SK-N-SH treated with all-trans-retinoic acid at 6 μM for 48 hours (cell line): ENCODE data around the gene CSF3R.

Experiments used
- ATAC-seq: fragments of 200-7000 bp; cut with Tn5 transposase; 3 replicates; pipeline ENCODE4 v1.9.1; 2020; ENCODE audit warnings: mild to moderate bottlenecking, moderate library complexity
- ARNTL ChIP-seq: fragments of 450-650 bp; formaldehyde crosslinking; IDR thresholded peaks from 2 replicates; pipeline ENCODE4 v1.5.0; 2020; ENCODE audit warnings: low read depth, mild to moderate bottlenecking, moderate library complexity, borderline replicate concordance
- BACH2 ChIP-seq: fragments of 250-450 bp; sonication (Bioruptor Pico); IDR thresholded peaks from 2 replicates; pipeline ENCODE4 v1.9.0; 2021; ENCODE audit warnings: mild to moderate bottlenecking, borderline replicate concordance
- CREB5 ChIP-seq: fragments of 250-450 bp; sonication (Bioruptor Pico); IDR thresholded peaks from 2 replicates; pipeline ENCODE4 v1.5.1; 2020; ENCODE audit warnings: low read depth, mild to moderate bottlenecking, moderate library complexity
- CSDC2 ChIP-seq: fragments of 250-450 bp; sonication (Bioruptor Pico); IDR thresholded peaks from 2 replicates; pipeline ENCODE4 v1.5.0; 2020; ENCODE audit warnings: mild to moderate bottlenecking, moderate library complexity
- CSRNP3 ChIP-seq: fragments of 250-450 bp; sonication (Bioruptor Pico); IDR thresholded peaks from 2 replicates; pipeline ENCODE4 v1.5.1; 2021; ENCODE audit warnings: mild to moderate bottlenecking, moderate library complexity
- ESRRG ChIP-seq: fragments of 250-450 bp; sonication (Bioruptor Pico); IDR thresholded peaks from 2 replicates; pipeline ENCODE4 v1.6.1; 2021; ENCODE audit warnings: mild to moderate bottlenecking
- GLIS3 ChIP-seq: fragments of 250-450 bp; sonication (Bioruptor Pico); IDR thresholded peaks from 2 replicates; pipeline ENCODE4 v1.5.0; 2020; ENCODE audit warnings: mild to moderate bottlenecking, moderate library complexity
- ISL1 ChIP-seq: fragments of 250-450 bp; sonication (Bioruptor Pico); IDR thresholded peaks from 2 replicates; pipeline ENCODE4 v2.1.2; 2022; ENCODE audit warnings: mild to moderate bottlenecking, moderate library complexity
- OSR1 ChIP-seq: fragments of 250-450 bp; sonication (Bioruptor Pico); IDR thresholded peaks from 2 replicates; pipeline ENCODE4 v1.8.0; 2022; ENCODE audit warnings: moderate library complexity, mild to moderate bottlenecking, inconsistent platforms
- POU6F1 ChIP-seq: fragments of 250-450 bp; sonication (Bioruptor Pico); IDR thresholded peaks from 2 replicates; pipeline ENCODE4 v1.8.0; 2021; ENCODE audit warnings: low read depth, mild to moderate bottlenecking, moderate library complexity, borderline replicate concordance
- PPARA ChIP-seq: fragments of 250-450 bp; sonication (Bioruptor Pico); IDR thresholded peaks from 2 replicates; pipeline ENCODE4 v1.5.0; 2020; ENCODE audit warnings: mild to moderate bottlenecking, borderline replicate concordance
- RARB ChIP-seq: fragments of 250-450 bp; sonication (Bioruptor Pico); IDR thresholded peaks from 2 replicates; pipeline ENCODE4 v1.8.0; 2021; ENCODE audit warnings: mild to moderate bottlenecking, moderate library complexity
- SNAI2 ChIP-seq: fragments of 250-450 bp; sonication (Bioruptor Pico); IDR thresholded peaks from 2 replicates; pipeline ENCODE4 v1.5.0; 2020; ENCODE audit warnings: mild to moderate bottlenecking, moderate library complexity
- TCF4 ChIP-seq: fragments of 250-450 bp; sonication (Bioruptor Pico); IDR thresholded peaks from 2 replicates; pipeline ENCODE4 v1.8.0; 2021; ENCODE audit warnings: mild to moderate bottlenecking, moderate library complexity, borderline replicate concordance
- TOX ChIP-seq: fragments of 250-450 bp; sonication (Bioruptor Pico); IDR thresholded peaks from 2 replicates; pipeline ENCODE4 v1.8.0; 2021; ENCODE audit warnings: mild to moderate bottlenecking, moderate library complexity, borderline replicate concordance
- TSHZ2 ChIP-seq: fragments of 250-450 bp; sonication (Bioruptor Pico); IDR thresholded peaks from 2 replicates; pipeline ENCODE4 v1.5.0; 2020; ENCODE audit warnings: mild to moderate bottlenecking, moderate library complexity
- ZC3H10 ChIP-seq: fragments of 250-450 bp; sonication (Bioruptor Pico); IDR thresholded peaks from 2 replicates; pipeline ENCODE4 v1.5.1; 2021; ENCODE audit warnings: mild to moderate bottlenecking, moderate library complexity
- ZFP3 ChIP-seq: fragments of 250-450 bp; sonication (Bioruptor Pico); IDR thresholded peaks from 2 replicates; pipeline ENCODE4 v1.5.0; 2020; ENCODE audit warnings: mild to moderate bottlenecking, moderate library complexity
- ZFP30 ChIP-seq: fragments of 450-650 bp; formaldehyde crosslinking; IDR thresholded peaks from 2 replicates; pipeline ENCODE4 v1.5.0; 2022; ENCODE audit warnings: mild to moderate bottlenecking, moderate library complexity
- ZNF565 ChIP-seq: fragments of 450-650 bp; formaldehyde crosslinking; conservative IDR thresholded peaks from 2 replicates; pipeline ENCODE4 v1.5.0; 2020; ENCODE audit warnings: low read depth, mild to moderate bottlenecking, moderate library complexity
- ZNF70 ChIP-seq: fragments of 450-650 bp; formaldehyde crosslinking; IDR thresholded peaks from 2 replicates; pipeline ENCODE4 v1.5.0; 2020; ENCODE audit warnings: mild to moderate bottlenecking, moderate library complexity
- ZNF8 ChIP-seq: fragments of 450-650 bp; formaldehyde crosslinking; IDR thresholded peaks from 2 replicates; pipeline ENCODE4 v1.5.0; 2020; ENCODE audit warnings: mild to moderate bottlenecking, moderate library complexity

The CSF3R gene

GRCh38 chr1:36446271-36446670, 36.4 kb downstream of the CSF3R start:
- no peak for ATAC-seq
- TF ChIP-seq OSR1 (no peak), RARB (CRISPR knock-in tag) (no peak), PPARA (CRISPR knock-in tag) (no peak), ZFP3 (no peak), SNAI2 (CRISPR knock-in tag) (no peak), CREB5 (CRISPR knock-in tag) (no peak), TOX (CRISPR knock-in tag) (no peak), ZFP30 (CRISPR knock-in tag) (no peak), GLIS3 (CRISPR knock-in tag) (no peak), ZNF70 (no peak), POU6F1 (CRISPR knock-in tag) (no peak), ZNF565 (CRISPR knock-in tag) (no peak), TSHZ2 (CRISPR knock-in tag) (no peak), CSRNP3 (CRISPR knock-in tag) (no peak), ZNF8 (CRISPR knock-in tag) (no peak)

GRCh38 chr1:36443297-36443696, 39.4 kb downstream of the CSF3R start:
- no peak for TF ChIP-seq ESRRG
- no peak for TF ChIP-seq ZNF70
- no peak for TF ChIP-seq ZFP30 (CRISPR knock-in tag)
- TF ChIP-seq BACH2 (CRISPR knock-in tag): no peak
- TF ChIP-seq SNAI2 (CRISPR knock-in tag): no peak
- no peak for ATAC-seq

- ATAC-seq: no peak
- TF ChIP-seq GLIS3 (CRISPR knock-in tag) (no peak), ZNF8 (CRISPR knock-in tag) (no peak), SNAI2 (CRISPR knock-in tag) (no peak), ISL1 (CRISPR knock-in tag) (no peak), PPARA (CRISPR knock-in tag) (no peak), ZNF70 (no peak), CSDC2 (no peak), ARNTL (no peak), RARB (CRISPR knock-in tag) (no peak)
Measured at GRCh38 chr1:36442337-36442736, 40.4 kb downstream of the CSF3R start.

- ATAC-seq: no peak
- TF ChIP-seq ZC3H10 (CRISPR knock-in tag) (no peak), TCF4 (CRISPR knock-in tag) (no peak), CSRNP3 (CRISPR knock-in tag) (no peak), OSR1 (no peak), ZFP3 (no peak), TSHZ2 (CRISPR knock-in tag) (no peak), ZFP30 (CRISPR knock-in tag) (no peak), POU6F1 (CRISPR knock-in tag) (no peak), ZNF8 (CRISPR knock-in tag) (no peak), ZNF70 (no peak)
Measured at GRCh38 chr1:36440646-36441045, 42.1 kb downstream of the CSF3R start.
